Left ventricle myocardium inferior (tissue), 1 donor: ENCODE data around the gene RAMP3. TPM values are rescaled to one million over a fixed set of nuclear protein-coding genes. Genes with fewer than 3 reads are reported as not detected.
"Not testable (repeated sequence)": the region's sequence is repeated elsewhere in the genome, so short reads cannot be mapped to it uniquely, and the experiment has no call there.

Experiments used
- DNase-seq: peaks from one replicate; pipeline ENCODE4 v3.0.0-alpha.2; 2020
- H3K27ac ChIP-seq: fragments of 200-600 bp; replicated peaks from 2 replicates; pipeline ENCODE4 v1.8.0; 2021
- H3K27me3 ChIP-seq: fragments of 200-600 bp; 2 replicates; pipeline ENCODE4 v1.8.0; 2021; ENCODE audit warnings: low read depth
- H3K36me3 ChIP-seq: fragments of 200-600 bp; 2 replicates; pipeline ENCODE4 v1.8.0; 2021
- H3K4me1 ChIP-seq: fragments of 200-600 bp; 2 replicates; pipeline ENCODE4 v1.8.0; 2021
- H3K4me3 ChIP-seq: fragments of 200-600 bp; 2 replicates; pipeline ENCODE4 v1.8.0; 2021; ENCODE audit warnings: mild to moderate bottlenecking, moderate library complexity
- H3K9me3 ChIP-seq: fragments of 200-600 bp; replicated peaks from 2 replicates; pipeline ENCODE4 v1.8.0; 2021
- intact Hi-C: fragments of 100-400 bp; cut with micrococcal nuclease; formaldehyde crosslinking; loops from one replicate; pipeline ENCODE4 v1.11.0; 2022
- total RNA-seq: library from RNA; stranded (reverse); fragmentation: NEBNext Ultra II Directional; extraction: Animal tissue kit (Norgen Biotek cat#: 25700); gene quantifications from one replicate; pipeline ENCODE4 v1.2.1, GENCODE V29; 2021
- TF ChIP-seq, protein P1 (sequence below): fragments of 200-600 bp; IDR thresholded peaks from 2 replicates; pipeline ENCODE4 v1.8.0; 2021; ENCODE audit warnings: antibody characterized with exemption, mild to moderate bottlenecking, borderline replicate concordance
- donor health status: DM: no; HTN: yes; CAD: no; lungs with severe emphysema.

The RAMP3 gene
- total RNA-seq, 1 donor from 2014 or later: 30.7 TPM

DNA sequence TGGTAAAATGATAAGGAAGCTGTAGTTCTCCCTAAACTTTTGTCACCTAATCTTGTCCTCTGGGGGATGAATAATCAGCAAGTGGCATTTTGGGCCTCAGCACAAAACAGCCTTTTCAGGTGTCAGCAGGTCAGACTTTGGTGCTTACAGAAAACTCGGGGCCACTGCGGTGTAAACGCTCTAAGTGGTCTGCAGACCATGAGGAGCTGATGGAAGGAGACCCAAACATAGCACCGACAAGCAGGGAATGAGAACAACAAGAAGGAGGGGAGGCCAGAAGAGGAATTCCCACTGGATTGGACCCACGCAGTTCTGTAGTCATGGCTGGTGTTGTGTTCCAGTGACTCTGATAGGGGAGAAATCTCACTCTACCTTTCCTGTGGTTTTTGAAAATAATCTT lies 45.4 kb downstream of the RAMP3 start:
- Histone ChIP-seq H3K27me3 (peaks cover 4% of the 10 kb centered on the region), H3K36me3 (no peaks in the 10 kb centered on the region), H3K4me3 (no peak overlapping the region), H3K4me1 (peaks cover 24% of the 10 kb centered on the region), H3K9me3 (no peaks in the 10 kb centered on the region), H3K27ac (peak overlapping the region; percentile 77)
- intact Hi-C loops: no loop called here
- DNase-seq: no peak
- TF ChIP-seq, protein P1, sequence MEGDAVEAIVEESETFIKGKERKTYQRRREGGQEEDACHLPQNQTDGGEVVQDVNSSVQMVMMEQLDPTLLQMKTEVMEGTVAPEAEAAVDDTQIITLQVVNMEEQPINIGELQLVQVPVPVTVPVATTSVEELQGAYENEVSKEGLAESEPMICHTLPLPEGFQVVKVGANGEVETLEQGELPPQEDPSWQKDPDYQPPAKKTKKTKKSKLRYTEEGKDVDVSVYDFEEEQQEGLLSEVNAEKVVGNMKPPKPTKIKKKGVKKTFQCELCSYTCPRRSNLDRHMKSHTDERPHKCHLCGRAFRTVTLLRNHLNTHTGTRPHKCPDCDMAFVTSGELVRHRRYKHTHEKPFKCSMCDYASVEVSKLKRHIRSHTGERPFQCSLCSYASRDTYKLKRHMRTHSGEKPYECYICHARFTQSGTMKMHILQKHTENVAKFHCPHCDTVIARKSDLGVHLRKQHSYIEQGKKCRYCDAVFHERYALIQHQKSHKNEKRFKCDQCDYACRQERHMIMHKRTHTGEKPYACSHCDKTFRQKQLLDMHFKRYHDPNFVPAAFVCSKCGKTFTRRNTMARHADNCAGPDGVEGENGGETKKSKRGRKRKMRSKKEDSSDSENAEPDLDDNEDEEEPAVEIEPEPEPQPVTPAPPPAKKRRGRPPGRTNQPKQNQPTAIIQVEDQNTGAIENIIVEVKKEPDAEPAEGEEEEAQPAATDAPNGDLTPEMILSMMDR: no peak

DNA sequence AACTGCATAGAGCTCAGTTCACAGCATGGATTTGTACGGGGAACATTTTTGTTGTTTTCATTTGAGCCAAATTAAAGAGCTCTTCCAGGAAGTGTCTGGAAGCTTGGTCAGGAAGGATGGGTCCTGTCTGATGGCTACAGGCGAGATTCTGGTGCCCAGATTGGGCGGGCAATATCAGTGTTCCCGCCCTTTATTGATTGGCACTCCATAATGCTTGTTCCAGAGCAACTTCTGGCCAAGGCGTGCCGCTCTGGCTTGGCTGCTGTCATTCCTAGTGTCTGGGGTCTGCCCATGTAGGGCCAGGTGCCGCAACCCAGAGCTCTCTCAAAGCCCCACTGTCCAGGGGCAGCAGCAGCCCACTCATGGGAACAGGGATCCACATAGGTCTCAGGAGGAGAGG lies 45.9 kb downstream of the RAMP3 start:
- H3K4me3 ChIP-seq: peak overlapping the region; percentile 53
- H3K9me3 ChIP-seq: no peaks in the 10 kb centered on the region
- DNase-seq: no peak
- H3K27ac ChIP-seq: peak overlapping the region; percentile 77
- intact Hi-C loops: no loop called here
- H3K27me3 ChIP-seq: peaks cover 4% of the 10 kb centered on the region
- H3K36me3 ChIP-seq: no peaks in the 10 kb centered on the region
- TF ChIP-seq, protein P1: no peak
- peaks cover 24% of the 10 kb centered on the region for H3K4me1 ChIP-seq

DNA sequence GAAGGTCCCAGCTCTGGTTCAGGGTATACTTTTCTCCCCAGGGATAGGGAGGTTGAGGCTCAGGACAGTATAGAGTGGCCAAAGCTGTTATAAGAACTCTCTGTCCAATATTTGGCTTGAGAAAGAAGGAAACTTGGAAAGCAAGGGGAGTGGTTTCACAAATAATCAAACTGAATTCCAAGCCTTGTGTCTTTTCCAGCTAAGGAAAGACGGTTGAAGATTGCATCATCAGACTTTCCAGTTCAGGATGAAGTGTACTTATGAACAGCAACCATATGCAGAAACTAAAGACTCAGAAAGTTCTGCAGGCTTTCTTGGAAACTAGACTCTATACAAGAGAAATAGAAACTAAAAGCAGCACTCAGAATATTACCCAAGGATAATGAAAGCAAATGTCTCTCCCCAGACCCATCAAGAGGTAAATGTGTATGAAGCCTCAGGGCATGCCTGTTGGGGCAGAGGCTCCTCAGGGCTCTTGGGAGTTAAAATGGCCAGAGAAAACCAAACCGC lies 46.4 kb downstream of the RAMP3 start:
- H3K27ac ChIP-seq: peak overlapping the region; percentile 77
- peaks cover 28% of the 10 kb centered on the region for H3K4me1 ChIP-seq
- no peaks in the 10 kb centered on the region for H3K36me3 ChIP-seq
- no peak for DNase-seq
- intact Hi-C loops: no loop called here
- peaks cover 4% of the 10 kb centered on the region for H3K27me3 ChIP-seq
- H3K4me3 ChIP-seq: peak overlapping the region; percentile 53
- TF ChIP-seq, protein P1: no peak
- no peaks in the 10 kb centered on the region for H3K9me3 ChIP-seq

DNA sequence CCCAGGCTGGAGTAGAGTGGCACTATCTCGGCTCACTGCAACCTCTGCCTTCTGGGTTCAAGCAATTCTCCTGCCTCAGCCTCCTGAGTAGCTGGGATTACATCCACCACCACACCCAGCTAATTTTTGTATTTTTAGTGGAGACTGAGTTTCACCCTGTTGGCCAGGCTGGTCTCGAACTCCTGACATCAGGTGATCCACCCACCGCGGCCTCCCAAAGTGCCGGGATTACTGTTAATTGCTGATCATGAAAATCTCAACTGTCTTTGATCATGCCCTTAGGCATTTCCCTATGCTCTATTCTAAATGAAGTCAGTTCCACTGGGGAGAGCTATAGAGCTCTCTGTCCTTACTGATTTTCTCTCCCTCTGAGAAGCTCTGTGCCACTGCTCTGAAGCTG lies 48.7 kb downstream of the RAMP3 start:
- H3K4me3 ChIP-seq, H3K9me3 ChIP-seq, DNase-seq, intact Hi-C loops, H3K27ac ChIP-seq, H3K36me3 ChIP-seq: not testable (repeated sequence)
- peaks cover 11% of the 10 kb centered on the region for H3K27me3 ChIP-seq
- H3K4me1 ChIP-seq: peaks cover 45% of the 10 kb centered on the region

DNA sequence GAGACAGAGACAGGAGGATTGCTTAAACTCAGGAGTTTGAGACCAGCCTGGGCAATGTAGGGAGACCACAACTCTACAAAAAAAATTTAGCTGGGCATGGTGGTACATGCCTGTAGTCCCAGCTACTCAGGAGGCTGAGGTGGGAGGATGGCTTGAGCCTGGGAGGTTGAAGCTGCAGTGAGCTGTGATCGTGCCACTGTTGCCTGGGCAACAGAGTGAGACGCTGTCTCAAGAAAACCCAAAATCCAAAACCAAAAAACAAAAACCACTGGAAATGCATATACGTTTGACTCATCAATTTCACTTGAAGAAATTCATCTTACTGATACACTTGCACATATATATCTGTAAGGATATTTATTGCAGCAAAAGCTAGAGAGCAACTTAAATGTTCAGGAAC lies 52.3 kb downstream of the RAMP3 start:
- H3K36me3 ChIP-seq, H3K4me3 ChIP-seq, intact Hi-C loops, H3K9me3 ChIP-seq, DNase-seq: not testable (repeated sequence)
- Histone ChIP-seq H3K4me1 (peaks cover 33% of the 10 kb centered on the region), H3K27ac (peak overlapping the region; percentile 73), H3K27me3 (peaks cover 27% of the 10 kb centered on the region)

DNA sequence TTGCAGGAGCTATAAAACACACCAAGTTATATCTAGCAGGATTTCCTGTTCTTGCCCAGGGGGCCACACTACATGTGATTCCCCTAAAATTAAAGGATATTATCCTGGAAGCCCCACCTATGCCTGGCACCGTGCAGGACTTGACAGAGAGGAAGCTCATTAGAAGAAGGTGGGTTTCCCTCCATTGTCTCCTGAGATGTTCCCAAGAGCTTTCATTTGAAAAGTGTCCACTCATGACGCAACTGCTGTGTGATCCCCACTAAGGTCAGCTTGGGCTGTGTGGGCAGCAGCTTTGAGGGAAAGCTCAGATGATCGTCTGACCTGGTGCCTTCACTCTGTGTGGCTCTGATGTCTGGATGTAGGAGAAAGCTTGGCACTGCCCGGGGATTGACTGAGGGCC lies 53.5 kb downstream of the RAMP3 start:
- peaks cover 32% of the 10 kb centered on the region for H3K4me1 ChIP-seq
- H3K36me3 ChIP-seq: no peaks in the 10 kb centered on the region
- peaks cover 37% of the 10 kb centered on the region for H3K27me3 ChIP-seq
- peaks cover 5% of the 10 kb centered on the region for H3K9me3 ChIP-seq
- H3K4me3 ChIP-seq: no peak overlapping the region
- TF ChIP-seq, protein P1: no peak
- H3K27ac ChIP-seq: peak overlapping the region; percentile 76
- no peak for DNase-seq
- intact Hi-C loops: no loop called here
